H1 (cell line): ENCODE measurements around the gene SPANXN3.

Experiments used
- BCL11A ChIP-seq, 2 experiments: IDR thresholded peaks; one replicate each; pipeline ENCODE4 v1.6.1; 2011; ENCODE audit warnings: low read depth in 2 of 2, low read length in 2 of 2, mild to moderate bottlenecking in 2 of 2
- CHD2 ChIP-seq: IDR thresholded peaks from 2 replicates; pipeline ENCODE4 v1.6.1; 2012; ENCODE audit warnings: low read length, improper control_type of control experiment
- CREB1 ChIP-seq: IDR thresholded peaks from 2 replicates; pipeline ENCODE4 v1.6.1; 2012; ENCODE audit warnings: inconsistent platforms
- EGR1 ChIP-seq: IDR thresholded peaks from 2 replicates; pipeline ENCODE4 v1.6.1; 2011; ENCODE audit warnings: low read depth, low read length, borderline replicate concordance
- HDAC2 ChIP-seq, 2 experiments: fragments of 300-600 bp in 1 of 2; sonication (generic) in 1 of 2; IDR thresholded peaks; 2 replicates each; pipeline ENCODE4 v1.6.1; 2011 to 2012; ENCODE audit warnings: low read depth in 2 of 2, low read length in 2 of 2, mild to moderate bottlenecking in 2 of 2, moderate library complexity in 2 of 2, borderline replicate concordance in 1 of 2, inconsistent platforms in 1 of 2
- HDAC6 ChIP-seq: IDR thresholded peaks from one replicate; pipeline ENCODE4 v1.7.1; 2012; ENCODE audit warnings: low read depth, mild to moderate bottlenecking, inconsistent platforms, low read length, moderate library complexity
- MAFK ChIP-seq: IDR thresholded peaks from 2 replicates; pipeline ENCODE4 v1.6.1; 2012; ENCODE audit warnings: low read depth, mild to moderate bottlenecking, improper control_type of control experiment, low read length
- POLR2AphosphoS5 ChIP-seq: IDR thresholded peaks from 2 replicates; pipeline ENCODE4 v1.6.1; 2011; ENCODE audit warnings: low read depth, low read length
- RFX5 ChIP-seq: IDR thresholded peaks from 2 replicates; pipeline ENCODE4 v1.6.1; 2011; ENCODE audit warnings: low read depth, low read length, improper control_type of control experiment, borderline replicate concordance
- SIN3A ChIP-seq, 2 experiments: IDR thresholded peaks in 1 of 2; conservative IDR thresholded peaks in 1 of 2; 2 replicates each; pipeline ENCODE4 v1.6.1; 2011 to 2012; ENCODE audit warnings: low read length in 2 of 2, improper control_type of control experiment in 1 of 2, low read depth in 1 of 2, mild to moderate bottlenecking in 1 of 2
- TAF1 ChIP-seq: IDR thresholded peaks from 2 replicates; pipeline ENCODE4 v1.6.1; 2011; ENCODE audit warnings: mild to moderate bottlenecking, low read depth, low read length
- YY1 ChIP-seq: IDR thresholded peaks from 2 replicates; pipeline ENCODE4 v1.6.1; 2011; ENCODE audit warnings: low read depth, mild to moderate bottlenecking, low read length
- ZNF274 ChIP-seq: IDR thresholded peaks from 2 replicates; pipeline ENCODE4 v1.7.0; 2012; ENCODE audit warnings: low read length, borderline replicate concordance; ENCODE audit errors: extremely low read depth
- TF ChIP-seq, protein P1 (sequence below), 3 experiments: IDR thresholded peaks; 1 replicate in 2 of 3; 2 replicates in 1 of 3; pipeline versions ENCODE4 v1.5.1 to v1.6.1; 2011; ENCODE audit warnings: low read length in 3 of 3, mild to moderate bottlenecking in 3 of 3, inconsistent platforms in 2 of 3, low read depth in 1 of 3, moderate library complexity in 1 of 3; ENCODE audit not compliant: insufficient read depth in 1 of 3; ENCODE audit errors: control extremely low read depth in 1 of 3

GRCh38 chrX:143536176-143536575 lies 18.9 kb upstream of the SPANXN3 start:
- TF ChIP-seq HDAC6 (no peak), HDAC2 (IDR thresholded peaks at IDR 0.05; ENCODE audit: borderline replicate concordance in 1 of 2, low read depth in 2 of 2, low read length in 2 of 2) (no peak), ZNF274 (no peak), EGR1 (no peak), POLR2AphosphoS5 (no peak), SIN3A (conservative IDR thresholded peaks at IDR 0.05 in 1 of 2, IDR thresholded peaks at IDR 0.05 in 1 of 2; ENCODE audit: low read depth in 1 of 2, low read length in 2 of 2) (no peak), MAFK (no peak), TAF1 (no peak), CHD2 (no peak), YY1 (no peak), CREB1 (no peak), BCL11A (IDR thresholded peaks at IDR 0.05; ENCODE audit: low read depth in 2 of 2, low read length in 2 of 2) (no peak), RFX5 (no peak)
- TF ChIP-seq, protein P1, sequence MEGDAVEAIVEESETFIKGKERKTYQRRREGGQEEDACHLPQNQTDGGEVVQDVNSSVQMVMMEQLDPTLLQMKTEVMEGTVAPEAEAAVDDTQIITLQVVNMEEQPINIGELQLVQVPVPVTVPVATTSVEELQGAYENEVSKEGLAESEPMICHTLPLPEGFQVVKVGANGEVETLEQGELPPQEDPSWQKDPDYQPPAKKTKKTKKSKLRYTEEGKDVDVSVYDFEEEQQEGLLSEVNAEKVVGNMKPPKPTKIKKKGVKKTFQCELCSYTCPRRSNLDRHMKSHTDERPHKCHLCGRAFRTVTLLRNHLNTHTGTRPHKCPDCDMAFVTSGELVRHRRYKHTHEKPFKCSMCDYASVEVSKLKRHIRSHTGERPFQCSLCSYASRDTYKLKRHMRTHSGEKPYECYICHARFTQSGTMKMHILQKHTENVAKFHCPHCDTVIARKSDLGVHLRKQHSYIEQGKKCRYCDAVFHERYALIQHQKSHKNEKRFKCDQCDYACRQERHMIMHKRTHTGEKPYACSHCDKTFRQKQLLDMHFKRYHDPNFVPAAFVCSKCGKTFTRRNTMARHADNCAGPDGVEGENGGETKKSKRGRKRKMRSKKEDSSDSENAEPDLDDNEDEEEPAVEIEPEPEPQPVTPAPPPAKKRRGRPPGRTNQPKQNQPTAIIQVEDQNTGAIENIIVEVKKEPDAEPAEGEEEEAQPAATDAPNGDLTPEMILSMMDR (IDR thresholded peaks at IDR 0.05; ENCODE audit: control extremely low read depth in 1 of 3, insufficient read depth in 1 of 3, low read depth in 1 of 3, low read length in 3 of 3) = no peak
